IPS-NIHi7 (cell line): ENCODE results near the gene PRXL2A.
"Not testable (repeated sequence)": the region's sequence is repeated elsewhere in the genome, so short reads cannot be mapped to it uniquely, and the experiment has no call there.

ENCODE experiments used
- DNase-seq: peaks from one replicate; pipeline ENCODE4 v3.0.0; 2012; ENCODE audit warnings: mixed read lengths; ENCODE audit errors: extremely low spot score

PRXL2A gene

GRCh38 chr10:80408242-80409101 is at the start of gene PRXL2A:
PRXL2A (plus strand) TSS chr10:80408551; CDS start chr10:80420468, 11,917 bp downstream.
- peak; percentile 98 for DNase-seq

DNA sequence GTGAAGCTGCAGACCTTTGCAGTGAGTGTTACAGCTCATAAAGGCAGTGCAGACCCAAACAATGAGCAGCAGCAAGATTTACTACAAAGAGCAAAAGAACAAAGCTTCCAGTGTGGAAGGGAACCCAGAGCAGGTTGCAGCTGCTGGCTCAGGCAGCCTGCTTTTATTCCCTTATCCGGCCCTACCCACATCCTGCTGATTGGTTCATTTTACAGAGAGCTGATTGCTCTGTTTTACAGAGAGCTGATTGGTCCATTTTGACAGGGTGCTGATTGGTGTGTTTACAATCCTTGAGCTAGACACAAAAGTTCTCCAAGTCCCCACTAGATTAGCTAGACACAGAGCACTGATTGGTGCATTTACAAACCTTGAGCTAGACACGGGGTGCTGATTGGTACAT is 49.4 kb upstream of the PRXL2A start:
- DNase-seq: not testable (repeated sequence)

DNA sequence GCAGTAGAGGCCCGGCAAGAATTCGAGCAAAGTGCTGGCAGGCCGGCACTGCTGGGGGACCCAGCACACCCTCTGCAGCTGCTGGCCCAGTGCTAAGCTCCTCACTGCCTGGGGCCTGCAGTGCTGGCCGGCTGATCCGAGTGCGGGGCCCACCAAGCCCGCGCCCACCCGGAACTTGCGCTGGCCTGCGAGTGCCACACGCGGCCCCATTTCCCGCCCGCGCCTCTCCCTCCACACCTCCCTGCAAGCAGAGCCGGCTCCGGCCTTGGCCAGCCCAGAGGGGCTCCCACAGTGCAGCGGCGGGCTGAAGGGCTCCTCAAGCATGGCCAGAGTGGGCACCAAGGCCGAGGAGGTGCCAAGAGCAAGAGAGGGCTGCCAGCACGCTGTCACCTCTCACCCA is 48.7 kb upstream of the PRXL2A start:
- DNase-seq: no peak

- DNase-seq: no peak
These were observed 42.8 kb upstream of the PRXL2A start for GRCh38 chr10:80365510-80365909.

DNA sequence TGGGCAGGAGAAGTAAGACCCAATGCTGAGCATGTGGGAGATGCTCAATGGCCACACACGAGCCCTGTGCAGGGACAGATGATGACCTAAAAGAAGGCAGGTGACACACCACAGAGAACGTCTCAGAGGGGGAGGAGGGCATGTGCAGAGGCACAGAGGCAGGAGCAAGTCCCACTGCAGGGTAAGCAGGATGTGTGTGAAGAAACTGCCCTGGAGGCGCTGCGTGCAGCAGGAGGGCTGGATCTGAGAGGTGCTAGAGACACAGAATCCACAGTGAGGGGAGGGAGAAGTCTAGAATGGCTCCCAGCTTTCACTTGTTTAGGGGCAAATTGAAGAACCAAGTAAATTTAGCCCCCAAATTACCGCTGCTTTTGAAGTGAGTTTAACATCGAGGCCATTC is 36.9 kb upstream of the PRXL2A start:
- DNase-seq: peak; percentile 16

DNA sequence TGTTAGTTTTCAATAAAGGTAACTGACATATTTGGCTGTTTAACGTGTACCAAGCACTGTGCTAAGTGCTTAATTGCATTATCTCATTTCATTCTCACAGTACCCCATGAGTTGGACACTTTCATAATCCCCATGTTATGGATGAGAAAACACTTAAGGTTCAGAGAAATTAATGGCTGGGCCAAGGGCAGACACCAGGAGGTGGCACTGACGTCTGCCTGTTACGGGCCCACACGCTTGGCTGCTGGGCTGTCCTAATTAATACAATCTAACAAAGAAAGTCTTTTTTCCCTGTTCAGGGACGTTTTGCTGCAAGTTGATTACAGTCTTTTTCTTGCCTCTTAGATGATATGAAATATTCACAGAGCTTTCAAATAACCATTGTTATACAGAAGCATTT is 35.7 kb upstream of the PRXL2A start:
- DNase-seq: no peak

- no peak for DNase-seq
These were observed 34.8 kb upstream of the PRXL2A start for GRCh38 chr10:80373502-80373901.

DNA sequence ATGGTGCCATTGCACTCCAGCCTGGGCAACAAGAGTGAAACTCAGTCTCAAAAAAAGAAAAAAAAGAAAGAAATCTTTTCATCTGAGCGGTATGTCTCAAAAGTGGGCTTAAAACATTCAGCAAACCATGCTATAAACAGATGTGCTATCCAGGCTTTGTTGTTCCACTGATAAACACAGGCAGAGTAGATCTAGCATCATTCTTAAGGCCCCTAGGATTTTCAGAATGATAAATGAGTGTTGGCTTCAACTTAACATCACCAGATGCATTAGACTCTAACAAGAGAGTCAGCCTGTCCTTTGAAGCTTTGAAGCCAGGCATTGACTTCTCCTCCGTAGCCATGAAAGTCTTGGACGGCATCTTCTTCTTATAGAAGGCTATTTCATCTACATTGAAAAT is 28.6 kb upstream of the PRXL2A start:
- no peak for DNase-seq

DNA sequence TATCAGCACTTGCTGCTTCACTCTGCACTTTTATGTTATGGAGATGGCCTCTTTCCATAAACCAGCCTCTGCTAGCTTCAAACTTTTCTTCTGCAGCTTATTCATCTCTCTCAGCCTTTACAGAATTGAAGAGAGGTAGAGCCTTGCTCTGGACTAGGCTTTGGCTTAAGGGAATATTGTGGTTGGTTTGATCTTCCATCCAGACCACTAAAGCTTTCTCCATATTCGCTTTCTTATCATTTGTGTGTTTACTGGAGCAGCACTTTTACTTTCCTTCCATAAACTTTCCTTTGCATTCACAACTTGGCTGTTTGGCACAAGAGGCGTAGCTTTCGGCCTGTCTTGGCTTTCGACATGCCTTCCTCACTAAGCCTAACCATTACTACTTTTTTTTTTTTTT is 28.2 kb upstream of the PRXL2A start:
- DNase-seq: no peak

DNA sequence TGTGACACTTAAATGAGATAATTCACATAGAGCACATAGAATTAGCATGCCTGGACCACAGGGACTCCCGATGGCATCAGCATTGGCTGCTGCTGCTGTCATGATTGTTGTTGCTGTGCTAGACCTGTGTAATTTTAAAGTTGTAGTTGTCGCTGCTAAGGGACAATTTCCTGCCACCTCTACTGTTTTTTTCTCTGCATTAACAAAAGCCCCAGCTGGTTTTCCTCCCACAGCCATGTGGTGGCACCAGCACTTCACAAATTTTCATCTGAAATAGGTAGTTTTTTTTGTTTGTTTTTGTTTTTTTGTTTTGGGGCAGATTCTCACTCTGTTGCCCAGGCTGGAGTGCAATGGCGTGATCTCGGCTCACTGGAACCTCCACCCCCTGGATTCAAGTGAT is 25.4 kb upstream of the PRXL2A start:
- peak; percentile 67 for DNase-seq

DNA sequence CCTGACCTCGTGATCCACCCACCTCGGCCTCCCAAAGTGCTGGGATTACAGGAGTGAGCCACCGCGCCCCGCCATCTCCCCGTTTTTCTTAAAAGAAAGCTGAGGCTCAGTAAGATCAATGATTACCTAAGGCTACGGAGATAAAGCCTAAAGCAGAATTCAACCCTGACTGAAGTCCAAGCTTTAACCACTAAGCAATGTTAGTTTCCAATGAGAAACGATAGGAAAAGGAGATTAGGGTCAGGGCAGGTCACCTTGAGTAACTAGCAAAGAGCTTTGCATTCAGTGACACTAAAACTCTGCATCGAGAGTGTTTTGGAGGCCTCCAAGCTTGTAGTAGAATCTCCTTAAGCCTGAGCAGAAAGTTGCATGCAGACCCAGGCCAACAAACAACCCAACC is 17.6 kb upstream of the PRXL2A start:
- no peak for DNase-seq

GRCh38 chr10:80392250-80392649 is 16.1 kb upstream of the PRXL2A start:
- no peak for DNase-seq

GRCh38 chr10:80394358-80394916 is 13.9 kb upstream of the PRXL2A start:
- no peak for DNase-seq

DNA sequence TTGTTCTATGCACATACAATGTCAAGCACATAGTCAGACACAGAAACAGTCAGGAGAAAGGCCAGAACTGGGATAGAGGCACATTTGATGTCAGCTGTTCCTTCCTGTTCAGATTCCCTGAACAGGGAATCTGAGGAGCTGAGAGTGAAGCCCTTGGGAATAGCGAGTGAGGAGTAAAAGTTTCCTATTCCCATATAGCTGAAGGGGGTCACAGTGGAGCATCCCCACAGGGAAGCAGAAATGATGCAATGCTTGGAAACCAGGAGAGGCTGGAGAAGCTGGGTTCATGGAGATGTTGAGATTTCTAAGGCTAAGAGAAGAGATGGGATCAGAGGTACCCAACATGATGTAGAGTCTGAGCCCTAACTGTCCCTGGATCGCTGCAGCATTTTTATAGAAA is 11.3 kb upstream of the PRXL2A start:
- DNase-seq: no peak

DNA sequence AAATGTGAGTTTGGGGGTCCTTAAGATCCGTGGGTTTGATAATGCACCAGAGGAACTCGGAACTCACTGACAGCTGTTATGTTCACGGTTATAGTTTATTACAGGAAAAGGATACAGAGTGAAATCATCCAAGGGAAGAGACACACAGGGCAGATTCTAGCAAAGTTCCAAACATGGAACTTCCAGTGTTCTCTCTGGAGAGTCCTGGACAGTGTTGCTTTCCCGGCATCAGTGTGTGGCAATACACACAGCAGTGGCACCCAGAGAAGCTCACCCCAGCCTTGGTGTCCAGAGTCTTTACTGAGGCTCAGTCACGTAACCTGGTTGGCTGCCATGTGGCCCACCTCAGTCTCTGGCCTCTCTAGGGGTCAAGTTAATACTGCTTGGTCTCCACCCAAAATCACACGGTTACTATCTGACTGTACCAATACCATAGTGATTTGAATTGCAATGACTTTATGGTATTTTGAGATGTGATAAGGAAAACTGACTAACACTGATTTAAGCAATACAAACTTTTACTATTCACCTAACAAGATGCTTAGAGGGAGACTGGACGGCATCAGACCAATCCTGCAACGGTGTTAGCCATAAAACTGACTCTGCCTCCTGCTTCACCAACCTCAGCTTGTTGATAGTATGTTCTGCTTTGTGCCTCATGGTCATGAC is 8.1 kb upstream of the PRXL2A start:
- no peak for DNase-seq

- DNase-seq: no peak
These were observed 3.3 kb upstream of the PRXL2A start for GRCh38 chr10:80405035-80405434.

DNA sequence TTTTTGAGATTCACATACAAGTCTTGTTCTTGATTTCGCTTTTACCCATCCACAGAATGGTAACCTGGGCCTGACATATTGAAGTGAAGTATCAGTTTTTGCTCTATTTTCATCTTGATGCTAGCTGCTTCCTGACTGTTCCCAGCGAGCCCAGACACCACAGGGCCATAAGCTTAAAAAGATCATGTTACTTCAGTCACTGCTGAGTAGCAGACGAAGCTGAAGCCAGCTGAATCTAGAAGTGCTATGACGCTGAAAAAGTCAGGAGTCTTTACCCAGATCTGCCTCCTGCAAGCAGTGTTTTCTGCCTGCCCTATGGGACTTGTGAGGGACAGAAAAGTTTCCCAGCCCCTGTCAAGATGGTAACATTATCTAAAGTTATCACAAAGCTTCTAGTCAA is 2.7 kb upstream of the PRXL2A start:
- peak; percentile 38 for DNase-seq

DNA sequence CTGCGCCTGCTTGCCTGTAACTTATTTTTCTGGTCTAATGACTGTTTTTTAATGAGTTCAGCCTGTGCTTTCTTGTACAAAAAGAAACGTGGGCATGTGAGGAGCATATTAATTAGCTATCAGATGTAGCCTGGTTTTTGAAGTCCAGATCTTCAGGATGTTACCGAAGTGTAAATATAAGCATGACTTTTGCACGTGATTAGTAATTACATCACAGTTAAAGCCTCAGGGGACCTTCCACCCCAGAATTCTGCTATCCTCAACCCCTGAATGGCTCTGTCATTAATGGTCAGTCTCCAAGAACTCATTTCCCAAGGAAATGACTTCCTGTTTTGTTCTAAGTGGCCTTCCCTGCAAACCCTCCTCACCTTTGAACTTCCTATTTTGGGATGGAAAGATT is 2.1 kb upstream of the PRXL2A start:
- no peak for DNase-seq

DNA sequence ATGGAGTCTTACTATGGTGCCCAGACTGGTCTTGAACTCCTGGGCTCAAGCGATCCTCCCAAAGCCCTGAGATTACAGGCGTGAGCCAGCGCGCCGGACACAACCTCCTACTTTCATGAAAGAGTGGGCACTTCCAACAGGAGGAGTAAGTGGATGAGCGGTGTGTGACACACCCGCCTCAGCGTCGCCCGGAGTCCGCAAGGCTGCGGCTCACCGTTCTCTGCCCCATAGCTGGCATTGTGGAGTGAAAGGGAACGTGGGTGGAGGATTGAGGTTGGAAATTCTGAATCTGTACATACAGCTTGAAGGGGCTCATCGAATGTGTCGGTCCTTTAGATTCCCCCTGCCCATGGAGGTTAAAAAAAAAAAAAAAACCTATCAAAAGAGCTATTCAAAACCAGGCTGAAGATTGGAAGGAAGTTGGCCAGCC is 524 bp upstream of the PRXL2A start:
- peak; percentile 35 for DNase-seq

DNA sequence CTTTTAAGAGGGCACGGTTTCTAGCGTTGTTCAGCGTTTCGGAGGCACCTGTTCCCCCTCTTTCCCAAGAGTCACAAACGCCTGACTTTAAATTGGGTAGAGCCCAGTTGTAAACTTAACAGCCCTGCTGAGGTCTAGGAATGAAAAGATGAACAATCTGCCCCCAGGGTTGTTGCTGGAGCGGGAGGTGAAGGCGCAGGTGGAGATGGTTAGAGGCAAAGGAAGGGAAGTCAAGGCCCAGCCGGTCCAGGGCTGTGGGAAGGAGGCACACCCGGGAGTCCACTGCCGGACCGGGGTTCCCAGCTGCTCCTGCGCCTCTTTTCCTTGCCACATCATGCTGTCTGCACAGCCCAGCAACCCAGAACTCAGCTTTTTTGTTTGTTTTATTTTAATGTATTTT is 770 bp downstream of the PRXL2A start:
- no peak for DNase-seq

DNA sequence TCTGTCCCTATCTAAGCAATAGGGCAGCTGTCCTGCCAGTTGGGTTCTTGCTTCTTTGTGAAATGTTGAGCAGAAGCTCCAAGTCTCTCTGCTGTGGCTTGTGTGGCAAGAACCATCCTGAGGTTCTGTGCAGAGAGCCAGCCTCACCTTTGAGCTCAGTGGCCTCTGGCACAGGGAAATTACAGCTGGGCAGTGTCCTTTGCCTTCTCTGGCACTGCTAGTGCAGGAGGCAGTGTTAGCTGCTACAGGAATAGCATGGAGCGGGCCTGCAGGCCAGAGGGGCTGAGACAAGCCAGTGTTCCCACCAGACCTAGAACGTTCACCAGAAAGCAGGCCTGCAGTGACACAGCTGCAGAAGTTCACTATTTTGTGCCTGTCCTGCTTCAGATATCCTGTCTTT is 1.8 kb downstream of the PRXL2A start:
- DNase-seq: no peak

- DNase-seq: no peak
These were observed 2.3 kb downstream of the PRXL2A start for GRCh38 chr10:80410578-80411145.

GRCh38 chr10:80411267-80411668 is 2.9 kb downstream of the PRXL2A start:
- DNase-seq: no peak
